BJ (cell line): ENCODE results near the gene TBC1D32. TPM values are rescaled to one million over a fixed set of nuclear protein-coding genes. Genes with fewer than 3 reads are reported as not detected.
"Not testable (repeated sequence)": the region's sequence is repeated elsewhere in the genome, so short reads cannot be mapped to it uniquely, and the experiment has no call there.

Experiments
- CTCF ChIA-PET: fragments of 350-600 bp; formaldehyde crosslinking; extraction: SDS; loops from one replicate; lab custom pipeline; 2021; ENCODE audit warnings: antibody characterized with exemption, inconsistent platforms; lab: Yijun Ruan, JAX
- POLR2A ChIA-PET: fragments of 300-600 bp; sonication (Branson Sonifier 250); formaldehyde crosslinking; extraction: SDS; loops from one replicate; lab custom pipeline; 2021; ENCODE audit warnings: antibody characterized with exemption; lab: Charles Lee
- DNase-seq: peaks from one replicate; pipeline ENCODE4 v3.0.0-alpha.2; 2011; ENCODE audit warnings: low read depth
- H3K27me3 ChIP-seq: 2 replicates; pipeline ENCODE4 v1.6.0; 2011; ENCODE audit warnings: low read length; ENCODE audit not compliant: control insufficient read depth, insufficient read depth
- H3K36me3 ChIP-seq: 2 replicates; pipeline ENCODE4 v1.5.1; 2011; ENCODE audit warnings: low read length; ENCODE audit not compliant: control insufficient read depth, insufficient read depth
- H3K4me3 ChIP-seq: 2 replicates; pipeline ENCODE4 v1.5.1; 2011; ENCODE audit warnings: low read depth, mild to moderate bottlenecking, control low read depth, low read length
- CTCF ChIP-seq: IDR thresholded peaks from 2 replicates; pipeline ENCODE4 v1.5.1; 2011; ENCODE audit warnings: low read depth, mild to moderate bottlenecking, control low read depth, inconsistent platforms, low read length, moderate library complexity; ENCODE audit not compliant: insufficient read depth
- polyA plus RNA-seq: library from polyadenylated mRNA; depleted of rRNA; stranded (reverse); fragments of >200 nt; gene quantifications from 2 replicates; pipeline ENCODE4 v1.2.3, GENCODE V29; 2011

Gene TBC1D32
- polyA plus RNA-seq, 1 experiment, result 1.6 TPM

GRCh38 chr6:121309768-121310469 lies 24.4 kb downstream of the TBC1D32 start:
- TF ChIP-seq CTCF, result no peak
- peak; percentile 13 for DNase-seq
- CTCF ChIA-PET, result no interaction called here
- H3K27me3 ChIP-seq, result no peaks in the 10 kb centered on the region
- POLR2A ChIA-PET, result no interaction called here
- no peak overlapping the region for H3K4me3 ChIP-seq
- H3K36me3 ChIP-seq, result no peaks in the 10 kb centered on the region

GRCh38 chr6:121305957-121306607 lies 28.2 kb downstream of the TBC1D32 start:
- H3K4me3 ChIP-seq, result no peak overlapping the region
- peak; percentile 40; the same call in 1 of the 2 replicates for TF ChIP-seq CTCF
- CTCF ChIA-PET, result interaction anchor here (0.5 to 2.5 kb wide), 6 partner anchors 11 to 251 kb away, joined by 3 to 11 read pairs (median 4); partner anchors contain the start of gene TBC1D32
- no peaks in the 10 kb centered on the region for H3K36me3 ChIP-seq
- no peak for DNase-seq
- POLR2A ChIA-PET, result no interaction called here
- no peaks in the 10 kb centered on the region for H3K27me3 ChIP-seq

- no peaks in the 10 kb centered on the region for H3K36me3 ChIP-seq
- ChIA-PET CTCF (interaction anchor here (0.9 to 3.4 kb wide), 2 partner anchors 17 to 242 kb away, joined by 3 to 10 read pairs; no protein-coding TSS in a partner anchor), POLR2A (no interaction called here)
- no peak overlapping the region for H3K4me3 ChIP-seq
- H3K27me3 ChIP-seq, result no peaks in the 10 kb centered on the region
- no peak for DNase-seq
- TF ChIP-seq CTCF, result no peak
Observed at GRCh38 chr6:121302882-121303281, 31.4 kb downstream of the TBC1D32 start.

- DNase-seq, CTCF ChIA-PET, H3K27me3 ChIP-seq, H3K4me3 ChIP-seq, H3K36me3 ChIP-seq, POLR2A ChIA-PET: not testable (repeated sequence)
Observed at GRCh38 chr6:121301156-121301555, 33.1 kb downstream of the TBC1D32 start.

- no peak for TF ChIP-seq CTCF
- no peak for DNase-seq
- H3K36me3 ChIP-seq, result no peaks in the 10 kb centered on the region
- H3K27me3 ChIP-seq, result no peaks in the 10 kb centered on the region
- ChIA-PET POLR2A (no interaction called here), CTCF (no interaction called here)
- H3K4me3 ChIP-seq, result no peak overlapping the region
Observed at GRCh38 chr6:121297694-121298093, 36.6 kb downstream of the TBC1D32 start.
